ENCODE data around the gene RBM11.

RBM11 gene

DNA sequence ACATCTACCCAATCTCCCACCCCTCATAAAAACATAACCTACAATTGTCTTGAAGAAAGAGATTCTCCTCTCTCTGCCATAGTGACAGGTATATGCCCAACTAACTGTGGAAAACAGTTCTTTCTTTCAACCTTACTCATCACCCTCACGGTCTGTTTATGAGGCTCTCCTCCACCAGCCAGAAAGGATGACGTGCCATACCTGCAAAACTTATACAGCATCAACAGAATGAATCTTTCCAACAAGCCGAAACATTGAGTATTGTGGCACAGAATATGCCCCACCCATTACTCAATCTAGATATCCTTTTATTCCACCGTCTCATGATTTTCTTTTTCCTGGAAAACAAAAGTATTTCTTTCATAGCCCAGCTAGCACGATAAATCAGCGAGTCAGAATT, 55.7 kb downstream of the RBM11 start:
- no peak for DNase-seq

GRCh38 chr21:14273736-14274538, 58.0 kb downstream of the RBM11 start:
- no peak for DNase-seq

DNA sequence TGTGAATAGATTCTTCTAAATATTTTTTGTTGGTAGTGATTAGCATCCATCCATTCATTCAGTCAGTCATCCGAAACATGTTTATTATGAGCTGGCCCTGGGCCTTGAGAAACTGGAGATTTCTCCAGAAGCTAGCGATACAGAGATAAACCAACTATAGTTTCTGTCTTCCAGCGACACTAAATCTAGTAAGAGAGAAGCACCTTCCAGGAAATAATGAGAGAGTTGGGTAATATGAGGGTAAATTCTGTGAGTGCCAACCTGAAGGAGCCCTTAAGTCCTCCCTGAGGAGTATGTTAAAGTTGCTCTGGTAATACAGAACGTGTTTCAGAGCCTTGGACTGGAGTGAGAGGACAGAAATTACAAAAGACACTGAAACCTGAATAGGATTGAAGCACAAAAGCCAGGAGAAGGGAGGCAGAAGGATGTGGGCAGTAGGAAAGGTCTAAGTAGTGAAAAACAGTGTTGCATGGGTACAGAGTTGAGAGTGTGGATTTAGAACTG, 59.8 kb downstream of the RBM11 start:
- no peak for DNase-seq
